ENCODE results near the gene ITPKB. TPM values are rescaled to one million over a fixed set of nuclear protein-coding genes. Genes with fewer than 3 reads are reported as not detected.

ITPKB gene
- 4.0 and 6.4 TPM in 2 replicates for total RNA-seq (2014; rRNA removed; shearing (Covaris generic))

DNA sequence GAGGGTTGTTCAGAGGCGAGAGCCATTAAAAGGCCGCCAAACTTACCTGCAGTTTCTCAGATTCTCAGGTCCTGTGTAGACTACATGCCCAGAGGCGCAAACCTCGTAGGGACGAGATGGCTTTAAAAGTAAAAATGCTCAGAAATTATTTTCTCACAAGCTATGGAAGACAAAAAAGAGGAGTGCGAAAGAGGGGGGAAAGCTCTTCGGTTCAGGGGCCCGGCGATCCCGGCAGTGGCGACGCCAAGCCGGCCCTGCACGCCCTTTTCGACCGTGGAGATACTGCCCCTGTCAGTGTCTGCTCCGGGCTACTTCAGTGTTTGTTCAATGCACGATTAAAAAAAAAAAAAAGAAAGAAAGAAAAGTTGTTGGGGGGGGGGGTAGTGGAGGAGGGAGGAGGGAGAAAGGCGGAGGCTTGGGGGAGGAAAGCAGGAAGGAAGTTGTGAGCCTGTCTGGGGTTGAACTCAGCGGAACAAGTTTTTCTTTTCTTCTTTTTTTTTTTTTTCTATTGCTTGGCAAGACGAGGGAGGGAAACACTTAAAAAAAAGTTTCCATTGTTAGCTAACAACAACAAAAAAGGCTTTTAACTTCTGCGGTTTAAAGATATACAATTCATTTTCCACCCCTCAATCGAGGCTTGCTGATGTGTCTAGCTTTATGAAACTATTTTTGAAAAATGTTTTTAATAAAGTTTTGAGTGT lies at the start of gene ITPKB:
TSS of gene ITPKB (minus strand) at position 288 of the 701 bp plus-strand sequence. CDS start 1,824 bp downstream, outside the sequence.
- Histone ChIP-seq H3K27ac (no peak within 1 kb of the TSS), H3K27me3 (replicated peaks) (no peaks in the 10 kb centered on the region), H3K9me3 (replicated peaks) (no peaks in the 10 kb centered on the region), H3K4me1 (replicated peaks) (peaks cover 15% of the 10 kb centered on the region), H3K4me3 (peak within 1 kb of the TSS; percentile 55), H3K36me3 (peaks cover 36% of the 10 kb centered on the region)
- peak; percentile 66 to 69 for DNase-seq (ENCODE audit: low read depth in 1 of 2, low spot score in 2 of 2)

DNA sequence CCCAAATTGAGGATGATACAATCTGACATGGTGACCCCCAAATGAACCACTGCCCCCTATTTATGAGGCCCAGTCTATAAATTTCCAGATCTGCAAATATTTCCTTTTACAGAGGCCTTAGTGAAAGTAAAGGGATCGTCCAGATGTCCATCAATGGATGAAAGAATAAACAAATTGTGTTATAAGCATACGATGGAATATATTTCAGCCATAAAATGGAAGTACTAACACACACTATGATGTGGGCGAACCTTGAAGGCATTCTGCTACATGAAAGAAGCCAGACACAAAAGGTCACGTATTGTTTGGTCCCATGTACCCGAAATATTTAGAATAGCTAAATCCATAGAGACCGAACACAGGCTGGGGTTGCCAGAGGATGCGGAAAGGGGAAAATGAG lies 48.6 kb upstream of the ITPKB start:
- DNase-seq (ENCODE audit: low read depth in 1 of 2, low spot score in 2 of 2): no peak

DNA sequence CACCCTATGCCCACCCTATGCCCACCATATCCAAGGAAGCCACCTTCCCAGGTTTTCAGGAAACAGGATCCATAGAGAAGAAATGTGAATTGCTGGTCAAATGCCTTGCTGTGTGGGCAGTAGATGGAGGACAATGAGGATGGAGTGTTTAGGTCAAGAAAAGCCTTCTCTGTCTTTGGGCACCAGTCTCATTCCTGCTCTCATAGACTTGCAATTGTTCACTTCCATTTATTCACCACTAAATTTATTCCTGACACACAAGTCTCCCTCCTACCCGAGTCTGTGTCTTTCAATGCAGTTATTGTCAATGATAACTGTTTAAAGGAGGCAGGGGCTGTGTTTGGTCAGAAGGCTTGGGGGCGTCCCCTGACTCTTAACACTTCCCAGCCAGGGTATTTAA lies 48.0 kb upstream of the ITPKB start:
- Histone ChIP-seq H3K36me3 (no peaks in the 10 kb centered on the region), H3K4me3 (no peak overlapping the region), H3K9me3 (replicated peaks) (no peaks in the 10 kb centered on the region), H3K27me3 (replicated peaks) (no peaks in the 10 kb centered on the region), H3K27ac (no peak overlapping the region), H3K4me1 (replicated peaks) (peaks cover 15% of the 10 kb centered on the region)
- no peak for DNase-seq (ENCODE audit: low read depth in 1 of 2, low spot score in 2 of 2)

More for the DNA sequence above, 48.6 kb upstream of the ITPKB start:
- no peaks in the 10 kb centered on the region for H3K9me3 ChIP-seq (replicated peaks)
- H3K36me3 ChIP-seq: no peaks in the 10 kb centered on the region
- no peak overlapping the region for H3K4me3 ChIP-seq
- H3K4me1 ChIP-seq (replicated peaks): peaks cover 15% of the 10 kb centered on the region
- H3K27ac ChIP-seq: no peak overlapping the region
- no peaks in the 10 kb centered on the region for H3K27me3 ChIP-seq (replicated peaks)

DNA sequence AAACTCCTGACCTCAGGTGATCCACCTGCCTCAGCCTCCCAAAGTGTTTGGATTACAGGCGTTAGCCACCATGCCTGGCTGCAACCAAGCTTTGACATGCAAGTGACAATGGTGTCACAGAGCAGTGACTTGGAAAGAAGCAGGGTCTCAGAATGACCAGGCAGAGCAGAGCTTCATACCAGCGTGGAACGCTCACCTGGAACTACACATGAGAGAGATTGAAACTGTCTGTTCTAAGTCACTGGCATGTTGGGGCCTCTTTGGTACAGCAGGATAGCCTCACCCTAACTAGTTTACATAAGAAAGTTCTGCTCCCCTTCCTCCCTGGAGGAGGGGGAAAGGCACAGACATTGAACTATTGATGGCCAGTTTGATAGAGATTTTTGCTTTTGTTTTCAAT lies 47.5 kb upstream of the ITPKB start:
- Histone ChIP-seq H3K27me3 (replicated peaks) (no peaks in the 10 kb centered on the region), H3K9me3 (replicated peaks) (no peaks in the 10 kb centered on the region), H3K4me1 (replicated peaks) (peaks cover 15% of the 10 kb centered on the region), H3K27ac (no peak overlapping the region), H3K4me3 (no peak overlapping the region), H3K36me3 (no peaks in the 10 kb centered on the region)
- DNase-seq (ENCODE audit: low read depth in 1 of 2, low spot score in 2 of 2): no peak

DNA sequence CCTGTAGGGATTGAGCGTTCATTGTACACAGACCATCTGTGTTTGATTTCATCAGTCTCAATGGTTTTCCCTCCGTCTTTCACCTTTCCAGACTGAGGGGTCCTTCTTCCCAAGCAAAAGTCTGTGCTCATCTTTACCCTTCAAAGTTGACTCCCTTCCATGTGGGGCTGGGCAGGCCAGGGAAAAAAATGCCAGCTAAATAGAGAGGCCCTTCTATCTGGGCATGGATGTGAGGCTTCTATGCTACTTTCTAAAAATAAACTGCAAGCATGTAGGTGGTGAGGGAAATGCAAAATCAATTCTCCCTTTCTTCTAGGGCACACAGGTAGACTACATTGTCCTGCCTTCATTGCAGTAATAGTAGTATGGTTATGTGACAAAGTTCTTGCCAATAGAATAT lies 46.7 kb upstream of the ITPKB start:
- H3K4me3 ChIP-seq: no peak overlapping the region
- no peak for DNase-seq (ENCODE audit: low read depth in 1 of 2, low spot score in 2 of 2)
- no peaks in the 10 kb centered on the region for H3K36me3 ChIP-seq
- no peaks in the 10 kb centered on the region for H3K27me3 ChIP-seq (replicated peaks)
- H3K27ac ChIP-seq: no peak overlapping the region
- H3K9me3 ChIP-seq (replicated peaks): no peaks in the 10 kb centered on the region
- H3K4me1 ChIP-seq (replicated peaks): peaks cover 15% of the 10 kb centered on the region

DNA sequence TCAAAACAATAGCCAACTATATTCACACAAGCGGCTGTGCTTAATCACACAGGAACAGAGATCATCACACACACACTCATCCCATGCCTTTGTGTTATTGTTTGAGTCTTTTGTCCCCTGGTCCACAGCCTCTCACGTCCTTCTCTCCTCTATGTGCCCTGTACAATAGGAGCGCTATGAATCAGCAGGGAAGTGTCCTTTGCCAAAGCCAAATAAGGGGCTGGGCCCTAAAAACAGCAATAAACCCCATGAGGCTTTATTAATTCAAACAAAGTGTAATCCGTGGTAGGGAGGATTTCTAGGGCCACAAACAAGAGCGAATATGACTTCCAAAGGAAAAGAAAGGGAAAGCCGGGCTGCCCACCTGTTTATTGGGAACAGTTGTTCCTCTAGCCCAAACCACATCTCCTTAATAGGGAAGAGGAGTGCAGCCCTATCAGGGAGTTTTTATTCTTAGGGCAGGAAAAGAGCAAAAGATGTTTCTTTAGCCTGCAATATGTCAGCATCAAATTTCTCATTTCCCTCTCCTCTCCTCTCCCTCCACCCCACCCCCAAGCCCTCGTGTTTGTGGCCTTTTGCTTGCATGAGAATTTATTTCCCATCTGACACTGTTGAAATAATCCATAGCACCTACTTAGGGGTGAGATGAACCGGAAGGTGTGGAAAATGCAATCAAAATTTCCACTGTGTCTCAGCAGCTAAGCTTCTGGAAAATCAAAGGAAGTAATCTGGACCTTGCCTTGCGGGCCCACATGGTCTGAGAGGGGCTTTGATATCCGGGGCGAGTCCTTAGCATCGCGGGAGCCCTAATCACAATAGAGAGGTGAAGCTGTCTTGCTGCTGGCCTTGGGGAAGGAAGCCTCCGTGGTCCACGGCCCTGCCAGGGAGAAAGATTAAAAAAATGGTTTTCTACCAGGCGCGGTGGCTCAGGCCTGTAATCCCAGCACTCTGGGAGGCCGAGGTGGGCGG lies 45.3 kb upstream of the ITPKB start:
- Histone ChIP-seq H3K27me3 (replicated peaks) (no peaks in the 10 kb centered on the region), H3K27ac (no peak overlapping the region), H3K4me3 (no peak overlapping the region), H3K9me3 (replicated peaks) (no peaks in the 10 kb centered on the region), H3K4me1 (replicated peaks) (peaks cover 18% of the 10 kb centered on the region), H3K36me3 (no peaks in the 10 kb centered on the region)
- peak; percentile 59 to 67 for DNase-seq (ENCODE audit: low read depth in 1 of 2, low spot score in 2 of 2)

DNA sequence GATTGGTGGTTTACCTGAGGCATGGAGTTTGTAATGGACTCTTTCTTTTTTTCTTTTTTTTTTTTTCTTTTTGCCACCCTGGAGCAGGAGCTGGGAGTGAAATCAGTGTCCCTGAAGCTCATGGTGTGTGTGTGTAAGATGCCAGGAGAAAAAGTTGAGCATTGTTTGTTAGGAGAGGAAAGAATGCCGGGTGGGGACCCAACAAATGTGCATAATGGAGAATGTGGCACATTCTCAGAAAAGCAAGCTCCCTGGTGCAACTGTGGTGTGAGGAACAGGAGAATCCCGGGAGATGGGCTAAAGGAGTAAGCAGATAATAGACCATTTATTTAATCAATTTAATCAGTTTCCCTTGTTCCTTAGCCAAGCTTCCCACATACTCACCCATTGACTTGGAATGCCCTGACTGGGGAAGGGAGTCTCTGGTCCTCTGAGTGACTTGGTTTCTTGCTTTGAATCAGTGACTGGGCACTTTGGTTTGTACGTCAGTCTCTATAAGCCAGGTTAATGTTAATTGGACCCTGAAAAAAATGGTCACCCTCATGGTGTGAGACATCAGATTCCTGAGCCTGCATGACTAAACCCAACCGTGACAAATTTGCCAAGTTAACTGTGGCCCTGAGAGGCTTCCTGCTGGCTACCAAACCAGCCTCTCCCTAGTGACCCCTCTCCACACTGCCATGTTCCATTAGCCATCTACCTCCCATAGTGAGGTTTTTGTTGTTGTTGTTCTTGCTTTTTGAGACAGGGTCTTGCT lies 43.9 kb upstream of the ITPKB start:
- Histone ChIP-seq H3K9me3 (replicated peaks) (no peaks in the 10 kb centered on the region), H3K4me3 (no peak overlapping the region), H3K4me1 (replicated peaks) (peaks cover 31% of the 10 kb centered on the region), H3K36me3 (no peaks in the 10 kb centered on the region), H3K27me3 (replicated peaks) (no peaks in the 10 kb centered on the region), H3K27ac (no peak overlapping the region)
- no peak for DNase-seq (ENCODE audit: low read depth in 1 of 2, low spot score in 2 of 2)

DNA sequence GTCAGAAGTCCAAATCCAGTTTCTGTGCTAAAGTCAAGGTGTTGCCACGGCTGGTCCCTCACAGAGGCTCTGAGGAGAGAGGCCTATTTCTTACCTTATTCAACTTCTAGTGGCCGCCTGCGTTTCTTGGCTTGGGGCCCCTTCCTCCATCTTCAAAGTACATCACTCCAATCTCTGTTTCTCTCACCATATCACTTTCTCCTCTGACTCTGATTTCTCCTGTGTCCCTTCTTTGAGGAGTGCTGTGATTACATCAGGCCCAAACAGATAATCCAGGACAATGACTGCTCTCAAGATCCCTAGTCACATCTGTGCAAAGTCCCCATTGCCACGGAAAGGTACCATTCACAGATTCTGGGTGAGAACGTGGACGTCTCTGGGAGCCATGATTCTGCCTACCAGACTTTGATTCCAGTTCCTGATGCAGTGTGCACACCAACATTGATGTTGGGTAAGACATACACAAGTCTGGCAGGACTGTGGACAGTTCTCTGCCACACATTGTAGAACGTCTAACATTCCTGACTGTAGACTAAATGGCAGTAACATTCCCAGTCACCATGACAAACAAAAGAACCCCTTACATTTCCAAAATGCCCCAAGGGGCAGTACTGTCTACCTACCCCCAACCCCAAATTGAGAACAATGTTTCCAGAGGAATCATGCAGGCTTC lies 43.0 kb upstream of the ITPKB start:
- Histone ChIP-seq H3K36me3 (no peaks in the 10 kb centered on the region), H3K4me1 (replicated peaks) (peaks cover 32% of the 10 kb centered on the region), H3K27me3 (replicated peaks) (no peaks in the 10 kb centered on the region), H3K9me3 (replicated peaks) (no peaks in the 10 kb centered on the region), H3K4me3 (no peak overlapping the region), H3K27ac (no peak overlapping the region)
- no peak for DNase-seq (ENCODE audit: low read depth in 1 of 2, low spot score in 2 of 2)

DNA sequence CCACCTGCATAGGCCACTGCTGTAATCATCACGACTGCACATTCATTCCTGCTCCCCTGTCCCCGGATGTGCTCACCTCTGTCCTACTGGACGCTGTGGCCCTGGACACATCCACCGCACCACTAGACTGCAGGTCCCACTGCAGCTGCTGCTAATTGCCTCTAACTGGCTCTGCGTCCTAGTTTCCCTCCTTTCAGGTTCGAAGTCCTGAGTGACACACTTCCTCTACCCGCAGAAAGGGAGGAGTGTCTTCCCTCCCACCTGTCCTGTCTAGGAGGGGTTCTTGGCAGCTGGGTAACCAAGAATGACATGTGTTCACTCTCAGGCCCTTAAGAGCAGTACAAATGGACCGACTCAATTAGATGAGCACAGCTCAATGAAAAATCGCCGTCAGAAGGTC lies 40.5 kb upstream of the ITPKB start:
- Histone ChIP-seq H3K4me1 (replicated peaks) (peaks cover 30% of the 10 kb centered on the region), H3K4me3 (no peak overlapping the region), H3K9me3 (replicated peaks) (no peaks in the 10 kb centered on the region), H3K36me3 (no peaks in the 10 kb centered on the region), H3K27ac (no peak overlapping the region), H3K27me3 (replicated peaks) (no peaks in the 10 kb centered on the region)
- DNase-seq (ENCODE audit: low read depth in 1 of 2, low spot score in 2 of 2): no peak

DNA sequence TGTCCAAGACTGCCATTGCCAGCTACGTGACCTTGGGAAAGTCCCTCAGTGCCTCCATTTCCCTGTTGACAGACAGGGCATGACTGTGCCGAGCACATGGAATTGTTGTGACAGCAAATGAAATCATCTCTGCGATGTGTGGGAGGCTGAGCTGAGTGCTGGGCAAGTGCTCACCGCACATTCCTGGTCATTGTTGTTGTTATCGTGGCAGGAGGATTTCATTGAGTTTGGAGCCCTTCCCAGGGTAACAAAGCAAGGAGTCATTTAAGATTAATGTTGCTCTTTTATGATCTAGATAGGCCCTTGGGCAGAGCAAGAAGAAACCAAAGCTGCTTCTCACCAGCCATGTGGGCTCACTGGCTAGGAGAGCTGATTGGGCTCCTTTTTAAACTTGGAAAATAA lies 39.6 kb upstream of the ITPKB start:
- DNase-seq (ENCODE audit: low read depth in 1 of 2, low spot score in 2 of 2): peak; percentile 86

DNA sequence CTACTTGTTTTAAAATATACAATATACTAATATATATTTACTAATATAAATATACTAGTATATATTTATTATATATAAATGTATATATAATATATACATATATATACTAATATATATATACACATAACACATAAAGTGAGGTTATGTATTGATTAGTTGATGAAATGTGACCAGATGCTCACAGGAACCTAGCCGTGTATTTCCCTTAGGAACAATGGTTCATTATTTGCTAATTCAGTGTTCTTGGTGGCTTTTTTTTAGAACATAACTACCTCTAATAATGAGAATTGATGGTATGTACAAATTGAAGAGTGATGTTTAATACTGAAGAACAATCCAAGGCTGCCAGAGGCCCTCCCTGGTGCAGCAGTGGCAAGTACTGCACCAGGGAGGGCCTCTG lies 37.9 kb upstream of the ITPKB start:
- no peak overlapping the region for H3K27ac ChIP-seq
- no peak overlapping the region for H3K4me3 ChIP-seq
- no peaks in the 10 kb centered on the region for H3K27me3 ChIP-seq (replicated peaks)
- no peaks in the 10 kb centered on the region for H3K36me3 ChIP-seq
- peaks cover 17% of the 10 kb centered on the region for H3K4me1 ChIP-seq (replicated peaks)
- DNase-seq (ENCODE audit: low read depth in 1 of 2, low spot score in 2 of 2): no peak
- no peaks in the 10 kb centered on the region for H3K9me3 ChIP-seq (replicated peaks)

More for the DNA sequence above, 39.6 kb upstream of the ITPKB start:
- H3K27ac ChIP-seq: peak overlapping the region; percentile 30
- H3K4me1 ChIP-seq (replicated peaks): peaks cover 21% of the 10 kb centered on the region
- H3K9me3 ChIP-seq (replicated peaks): no peaks in the 10 kb centered on the region
- H3K27me3 ChIP-seq (replicated peaks): no peaks in the 10 kb centered on the region
- no peak overlapping the region for H3K4me3 ChIP-seq
- H3K36me3 ChIP-seq: no peaks in the 10 kb centered on the region

DNA sequence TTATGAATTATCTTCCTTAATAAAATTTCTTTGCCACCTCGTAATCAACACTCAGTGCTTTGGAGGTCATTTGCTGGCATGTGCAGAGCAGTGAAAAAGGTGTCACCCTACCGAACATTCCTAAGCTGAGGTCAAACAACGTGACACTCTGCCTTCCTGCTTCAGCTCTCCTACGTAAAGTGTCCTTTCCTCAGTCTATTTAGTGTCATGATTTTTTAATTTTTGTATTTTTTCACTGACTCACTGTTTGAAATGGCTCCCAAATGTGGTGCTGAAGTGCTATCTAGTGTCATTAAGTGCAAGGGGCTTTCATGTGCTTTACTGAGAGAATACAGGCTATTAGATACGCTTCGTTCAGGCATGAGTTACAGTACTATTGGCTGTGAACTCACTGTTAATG lies 37.0 kb upstream of the ITPKB start:
- Histone ChIP-seq H3K27ac (no peak overlapping the region), H3K36me3 (no peaks in the 10 kb centered on the region), H3K4me1 (replicated peaks) (peaks cover 17% of the 10 kb centered on the region), H3K9me3 (replicated peaks) (no peaks in the 10 kb centered on the region), H3K4me3 (no peak overlapping the region), H3K27me3 (replicated peaks) (no peaks in the 10 kb centered on the region)
- no peak for DNase-seq (ENCODE audit: low read depth in 1 of 2, low spot score in 2 of 2)

DNA sequence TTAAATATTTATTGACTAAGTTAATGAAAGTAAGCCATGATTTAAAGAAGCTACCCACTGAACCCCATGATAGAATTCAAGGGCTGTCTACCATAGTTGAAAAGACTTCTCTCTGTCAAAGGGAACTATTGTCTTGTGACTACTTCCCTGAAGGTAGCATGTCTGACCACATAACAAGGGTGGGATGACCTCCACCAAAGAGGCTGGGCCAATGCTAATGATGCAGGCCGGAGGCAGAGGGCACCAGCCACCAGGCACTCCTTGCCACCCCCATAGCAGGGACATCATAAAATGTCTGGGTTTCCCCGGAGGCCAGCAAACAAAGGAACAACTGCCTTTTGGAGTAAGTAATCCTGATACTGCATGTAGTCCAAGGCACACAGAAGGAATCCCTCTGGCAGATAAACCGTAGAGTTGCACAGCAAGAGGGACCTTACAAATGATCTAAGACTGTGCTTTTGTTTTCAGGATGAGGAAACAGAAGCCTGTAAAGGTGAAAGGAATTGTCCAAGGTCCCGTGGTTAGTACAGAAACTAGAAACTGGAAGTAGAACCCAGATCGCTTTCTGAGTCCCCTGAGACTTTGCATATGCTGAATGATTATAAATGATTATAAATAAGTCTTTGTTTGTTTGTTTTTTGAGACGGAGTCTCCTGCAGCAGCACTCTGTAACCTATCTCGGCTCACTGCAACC lies 33.5 kb upstream of the ITPKB start:
- Histone ChIP-seq H3K27ac (no peak overlapping the region), H3K27me3 (replicated peaks) (no peaks in the 10 kb centered on the region), H3K36me3 (no peaks in the 10 kb centered on the region), H3K4me1 (replicated peaks) (no peaks in the 10 kb centered on the region), H3K9me3 (replicated peaks) (no peaks in the 10 kb centered on the region), H3K4me3 (no peak overlapping the region)
- DNase-seq (ENCODE audit: low read depth in 1 of 2, low spot score in 2 of 2): no peak

All from SJSA1 (cell line).